ENCODE measurements around the gene NHEJ1. TPM values are rescaled to one million over a fixed set of nuclear protein-coding genes. Genes with fewer than 3 reads are reported as not detected.

Gene NHEJ1
- total and polyA plus RNA-seq, 2 of the 13 experiments (the other 11 are each of a cell fraction or from before 2014, with no cell fraction given) = 30.0 to 30.7 TPM

GRCh38 chr2:219177552-219178376, 17.1 kb upstream of the NHEJ1 start, which contains the start of gene RETREG2 (continued):
- TF ChIP-seq ZNF280B (CRISPR knock-in tag; IDR thresholded peaks at IDR 0.05; ENCODE audit: borderline replicate concordance) (no peak; the same call in none of the 2 replicates), ZFP1 (CRISPR knock-in tag; IDR thresholded peaks at IDR 0.05) (0 out of 2 replicates have a peak, but pooled peaks have one; percentile 1), SETDB1 (CRISPR knock-in tag; IDR thresholded peaks at IDR 0.05; ENCODE audit: borderline replicate concordance) (no peak), ZNF121 (CRISPR knock-in tag; IDR thresholded peaks at IDR 0.05) (no peak), SPEN (CRISPR knock-in tag; IDR thresholded peaks at IDR 0.05; ENCODE audit: low read depth) (peak; percentile 91), ZNF264 (CRISPR knock-in tag; IDR thresholded peaks at IDR 0.05) (0 out of 2 replicates have a peak, but pooled peaks have one; percentile 62), SAFB2 (CRISPR knock-in tag; IDR thresholded peaks at IDR 0.05; ENCODE audit: borderline replicate concordance, low read depth) (peak; percentile 94), ZBTB3 (CRISPR knock-in tag; IDR thresholded peaks at IDR 0.05; ENCODE audit: borderline replicate concordance, low read depth) (peak; percentile 92; the same call in 1 of the 2 replicates), GFI1 (CRISPR knock-in tag; IDR thresholded peaks at IDR 0.05; ENCODE audit: borderline replicate concordance) (peak; percentile 62), ZMYM2 (CRISPR knock-in tag; IDR thresholded peaks at IDR 0.05) (no peak), SIX1 (CRISPR knock-in tag; IDR thresholded peaks at IDR 0.05; ENCODE audit: borderline replicate concordance) (no peak; the same call in 1 of the 2 replicates), MIXL1 (CRISPR knock-in tag; IDR thresholded peaks at IDR 0.05) (no peak), ZC3H13 (CRISPR knock-in tag; IDR thresholded peaks at IDR 0.05) (peak; percentile 81), MTA3 (CRISPR knock-in tag; IDR thresholded peaks at IDR 0.05) (no peak), ZNF24 (IDR thresholded peaks at IDR 0.05) (no peak; the same call in 1 of the 2 replicates), MLX (CRISPR knock-in tag; IDR thresholded peaks at IDR 0.05) (no peak)
- TF ChIP-seq, protein P1, sequence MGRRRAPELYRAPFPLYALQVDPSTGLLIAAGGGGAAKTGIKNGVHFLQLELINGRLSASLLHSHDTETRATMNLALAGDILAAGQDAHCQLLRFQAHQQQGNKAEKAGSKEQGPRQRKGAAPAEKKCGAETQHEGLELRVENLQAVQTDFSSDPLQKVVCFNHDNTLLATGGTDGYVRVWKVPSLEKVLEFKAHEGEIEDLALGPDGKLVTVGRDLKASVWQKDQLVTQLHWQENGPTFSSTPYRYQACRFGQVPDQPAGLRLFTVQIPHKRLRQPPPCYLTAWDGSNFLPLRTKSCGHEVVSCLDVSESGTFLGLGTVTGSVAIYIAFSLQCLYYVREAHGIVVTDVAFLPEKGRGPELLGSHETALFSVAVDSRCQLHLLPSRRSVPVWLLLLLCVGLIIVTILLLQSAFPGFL (CRISPR knock-in tag; IDR thresholded peaks at IDR 0.05) = no peak
- TF ChIP-seq, protein P2, sequence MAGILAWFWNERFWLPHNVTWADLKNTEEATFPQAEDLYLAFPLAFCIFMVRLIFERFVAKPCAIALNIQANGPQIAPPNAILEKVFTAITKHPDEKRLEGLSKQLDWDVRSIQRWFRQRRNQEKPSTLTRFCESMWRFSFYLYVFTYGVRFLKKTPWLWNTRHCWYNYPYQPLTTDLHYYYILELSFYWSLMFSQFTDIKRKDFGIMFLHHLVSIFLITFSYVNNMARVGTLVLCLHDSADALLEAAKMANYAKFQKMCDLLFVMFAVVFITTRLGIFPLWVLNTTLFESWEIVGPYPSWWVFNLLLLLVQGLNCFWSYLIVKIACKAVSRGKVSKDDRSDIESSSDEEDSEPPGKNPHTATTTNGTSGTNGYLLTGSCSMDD (CRISPR knock-in tag; IDR thresholded peaks at IDR 0.05) = no peak
- TF ChIP-seq, protein P3, sequence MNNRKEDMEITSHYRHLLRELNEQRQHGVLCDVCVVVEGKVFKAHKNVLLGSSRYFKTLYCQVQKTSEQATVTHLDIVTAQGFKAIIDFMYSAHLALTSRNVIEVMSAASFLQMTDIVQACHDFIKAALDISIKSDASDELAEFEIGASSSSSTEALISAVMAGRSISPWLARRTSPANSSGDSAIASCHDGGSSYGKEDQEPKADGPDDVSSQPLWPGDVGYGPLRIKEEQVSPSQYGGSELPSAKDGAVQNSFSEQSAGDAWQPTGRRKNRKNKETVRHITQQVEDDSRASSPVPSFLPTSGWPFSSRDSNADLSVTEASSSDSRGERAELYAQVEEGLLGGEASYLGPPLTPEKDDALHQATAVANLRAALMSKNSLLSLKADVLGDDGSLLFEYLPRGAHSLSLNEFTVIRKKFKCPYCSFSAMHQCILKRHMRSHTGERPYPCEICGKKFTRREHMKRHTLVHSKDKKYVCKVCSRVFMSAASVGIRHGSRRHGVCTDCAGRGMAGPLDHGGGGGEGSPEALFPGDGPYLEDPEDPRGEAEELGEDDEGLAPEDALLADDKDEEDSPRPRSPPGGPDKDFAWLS (CRISPR knock-in tag; IDR thresholded peaks at IDR 0.05; ENCODE audit: borderline replicate concordance) = no peak
- TF ChIP-seq, protein P4, sequence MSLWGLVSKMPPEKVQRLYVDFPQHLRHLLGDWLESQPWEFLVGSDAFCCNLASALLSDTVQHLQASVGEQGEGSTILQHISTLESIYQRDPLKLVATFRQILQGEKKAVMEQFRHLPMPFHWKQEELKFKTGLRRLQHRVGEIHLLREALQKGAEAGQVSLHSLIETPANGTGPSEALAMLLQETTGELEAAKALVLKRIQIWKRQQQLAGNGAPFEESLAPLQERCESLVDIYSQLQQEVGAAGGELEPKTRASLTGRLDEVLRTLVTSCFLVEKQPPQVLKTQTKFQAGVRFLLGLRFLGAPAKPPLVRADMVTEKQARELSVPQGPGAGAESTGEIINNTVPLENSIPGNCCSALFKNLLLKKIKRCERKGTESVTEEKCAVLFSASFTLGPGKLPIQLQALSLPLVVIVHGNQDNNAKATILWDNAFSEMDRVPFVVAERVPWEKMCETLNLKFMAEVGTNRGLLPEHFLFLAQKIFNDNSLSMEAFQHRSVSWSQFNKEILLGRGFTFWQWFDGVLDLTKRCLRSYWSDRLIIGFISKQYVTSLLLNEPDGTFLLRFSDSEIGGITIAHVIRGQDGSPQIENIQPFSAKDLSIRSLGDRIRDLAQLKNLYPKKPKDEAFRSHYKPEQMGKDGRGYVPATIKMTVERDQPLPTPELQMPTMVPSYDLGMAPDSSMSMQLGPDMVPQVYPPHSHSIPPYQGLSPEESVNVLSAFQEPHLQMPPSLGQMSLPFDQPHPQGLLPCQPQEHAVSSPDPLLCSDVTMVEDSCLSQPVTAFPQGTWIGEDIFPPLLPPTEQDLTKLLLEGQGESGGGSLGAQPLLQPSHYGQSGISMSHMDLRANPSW (CRISPR knock-in tag; IDR thresholded peaks at IDR 0.05; ENCODE audit: borderline replicate concordance) = no peak

Measured in HepG2 (cell line).